ENCODE data around the gene LRP2. TPM values are rescaled to one million over a fixed set of nuclear protein-coding genes. Genes with fewer than 3 reads are reported as not detected.

Gene LRP2
- total and polyA plus RNA-seq, 2 experiments from 2014 or later = 0.68 to 2.7 TPM

GRCh38 chr2:169225906-169226305 is 136.4 kb downstream of the LRP2 start:
- Histone ChIP-seq H3K27ac (ENCODE audit: low read depth) (no peak overlapping the region), H2AFZ (no peak overlapping the region), H3K36me3 (ENCODE audit: insufficient read depth) (no peaks in the 10 kb centered on the region), H3K4me1 (ENCODE audit: insufficient read depth) (no peaks in the 10 kb centered on the region), H3K27me3 (ENCODE audit: insufficient read depth) (no peaks in the 10 kb centered on the region), H3K79me2 (replicated peaks; ENCODE audit: insufficient read depth) (no peaks in the 10 kb centered on the region), H3K9me2 (ENCODE audit: insufficient read depth) (no peaks in the 10 kb centered on the region), H3K4me3 (no peak overlapping the region), H3F3A (replicated peaks; ENCODE audit: low read depth) (no peaks in the 10 kb centered on the region), H4K20me1 (replicated peaks; ENCODE audit: insufficient read depth) (no peaks in the 10 kb centered on the region), H3K4me2 (no peak overlapping the region)
- H3K4me3 Mint-ChIP-seq = no peak overlapping the region
- no peaks in the 10 kb centered on the region for H3K36me3 Mint-ChIP-seq (ENCODE audit: low read depth)
- H3K9me3 Mint-ChIP-seq = no peaks in the 10 kb centered on the region
- ATAC-seq = no peak
- no peak for DNase-seq (ENCODE audit: low spot score)
- H3K4me1 Mint-ChIP-seq = peaks cover 6% of the 10 kb centered on the region; the same call in 2 of the 3 replicates
- H3K27ac Mint-ChIP-seq = no peak overlapping the region
- TF ChIP-seq STAT1 (IDR thresholded peaks at IDR 0.05; ENCODE audit: unreplicated experiment) (no peak), ZNF462 (CRISPR knock-in tag; IDR thresholded peaks at IDR 0.05) (no peak), REST (IDR thresholded peaks at IDR 0.05; ENCODE audit: unreplicated experiment) (no peak), EZH2 (IDR thresholded peaks at IDR 0.05; ENCODE audit: low read depth, unreplicated experiment) (no peak), CTCF (conservative IDR thresholded peaks at IDR 0.05; ENCODE audit: low read depth in 2 of 2) (no peak), ZNF114 (CRISPR knock-in tag; IDR thresholded peaks at IDR 0.05) (no peak), ETS1 (IDR thresholded peaks at IDR 0.05) (no peak), ZNF331 (CRISPR knock-in tag; IDR thresholded peaks at IDR 0.05; ENCODE audit: low read depth) (no peak)
- H3K27me3 Mint-ChIP-seq (ENCODE audit: insufficient read depth, low read depth, poor library complexity) = no peaks in the 10 kb centered on the region

Data from GM23338 (cell line).